GM19452 (cell line): Measurements from ENCODE around the gene CXCL16.

Experiments
- ATAC-seq: cut with Tn5 transposase; IDR thresholded peaks from one replicate; pipeline ENCODE4 v1.9.1; 2021; ENCODE audit not compliant: unreplicated experiment

The CXCL16 gene

DNA sequence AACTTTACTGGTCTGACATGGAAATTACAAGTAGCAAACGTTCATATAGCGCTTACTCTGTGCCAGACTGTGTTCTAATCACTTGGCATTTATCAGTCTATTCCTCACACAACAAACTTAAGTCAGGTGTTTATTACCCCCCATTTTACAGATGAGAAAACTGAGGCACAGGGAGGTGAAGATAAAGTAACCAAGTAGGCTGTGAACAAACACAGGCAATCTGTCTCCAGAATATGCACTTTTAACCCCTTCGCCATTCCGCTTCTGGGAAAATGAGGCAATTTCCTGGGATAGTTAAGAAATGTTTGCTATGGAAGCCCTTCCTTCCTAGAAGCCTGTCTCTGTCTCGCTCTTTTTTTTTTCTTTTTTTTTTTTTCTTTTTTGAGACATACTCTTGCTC is 12.2 kb upstream of the CXCL16 start:
- ATAC-seq, result no peak

DNA sequence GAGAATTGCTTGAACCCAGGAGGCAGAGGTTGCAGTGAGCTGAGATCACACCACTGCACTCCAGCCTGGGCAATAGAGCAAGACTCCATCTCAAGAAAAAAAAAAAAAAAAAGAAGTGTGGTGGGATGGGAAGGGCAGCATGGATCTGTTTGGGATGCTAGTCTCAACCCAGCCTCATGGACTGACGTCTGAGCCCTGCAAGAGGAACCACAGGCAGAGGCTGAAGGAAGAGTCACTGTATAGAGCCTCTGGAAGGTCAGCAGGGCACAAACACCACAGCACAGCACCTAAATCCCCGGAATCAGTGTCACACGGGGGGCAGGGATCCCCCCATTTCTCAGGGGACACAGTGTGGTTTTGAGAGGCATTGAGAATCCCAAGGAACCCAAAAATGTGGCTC is 10.9 kb upstream of the CXCL16 start:
- ATAC-seq, result no peak

DNA sequence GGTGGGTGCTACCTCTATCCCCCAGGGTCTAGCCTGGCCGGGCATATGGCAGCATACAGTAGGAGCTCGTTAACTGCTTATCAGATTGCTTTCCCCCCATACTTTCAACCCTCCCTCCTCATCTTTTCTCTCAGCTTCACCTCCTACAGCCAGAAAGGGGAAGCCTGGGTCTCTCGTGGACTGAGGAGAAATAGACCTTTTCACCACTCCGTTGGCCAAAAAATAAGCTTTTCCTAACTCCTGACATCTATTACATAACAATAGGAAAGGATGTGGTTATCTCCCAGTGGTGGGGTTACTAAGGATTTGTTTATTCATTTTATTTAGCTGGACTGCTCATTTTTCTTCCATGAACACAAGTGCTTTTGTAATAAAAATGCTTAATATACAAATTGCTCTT is 9.0 kb upstream of the CXCL16 start:
- ATAC-seq, result no peak

DNA sequence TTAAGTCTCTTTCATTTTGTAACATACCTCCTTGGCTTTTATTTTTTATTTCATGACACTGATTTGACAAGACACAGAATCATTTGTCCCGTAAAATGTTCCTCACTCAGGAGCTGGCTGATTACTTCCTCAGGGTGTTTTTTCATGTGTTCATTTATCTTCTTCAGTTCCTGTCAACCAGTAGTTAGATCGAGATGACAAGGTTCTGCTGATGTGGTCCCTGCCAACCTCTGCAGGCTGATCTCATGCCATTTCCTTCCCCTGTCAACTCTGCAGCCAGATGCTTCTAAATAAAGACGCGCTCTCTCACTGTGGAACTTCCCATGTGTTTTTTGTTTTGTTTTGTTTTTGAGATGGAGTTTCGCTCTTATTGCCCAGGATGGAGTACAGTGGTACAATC is 8.1 kb upstream of the CXCL16 start:
- no peak for ATAC-seq

DNA sequence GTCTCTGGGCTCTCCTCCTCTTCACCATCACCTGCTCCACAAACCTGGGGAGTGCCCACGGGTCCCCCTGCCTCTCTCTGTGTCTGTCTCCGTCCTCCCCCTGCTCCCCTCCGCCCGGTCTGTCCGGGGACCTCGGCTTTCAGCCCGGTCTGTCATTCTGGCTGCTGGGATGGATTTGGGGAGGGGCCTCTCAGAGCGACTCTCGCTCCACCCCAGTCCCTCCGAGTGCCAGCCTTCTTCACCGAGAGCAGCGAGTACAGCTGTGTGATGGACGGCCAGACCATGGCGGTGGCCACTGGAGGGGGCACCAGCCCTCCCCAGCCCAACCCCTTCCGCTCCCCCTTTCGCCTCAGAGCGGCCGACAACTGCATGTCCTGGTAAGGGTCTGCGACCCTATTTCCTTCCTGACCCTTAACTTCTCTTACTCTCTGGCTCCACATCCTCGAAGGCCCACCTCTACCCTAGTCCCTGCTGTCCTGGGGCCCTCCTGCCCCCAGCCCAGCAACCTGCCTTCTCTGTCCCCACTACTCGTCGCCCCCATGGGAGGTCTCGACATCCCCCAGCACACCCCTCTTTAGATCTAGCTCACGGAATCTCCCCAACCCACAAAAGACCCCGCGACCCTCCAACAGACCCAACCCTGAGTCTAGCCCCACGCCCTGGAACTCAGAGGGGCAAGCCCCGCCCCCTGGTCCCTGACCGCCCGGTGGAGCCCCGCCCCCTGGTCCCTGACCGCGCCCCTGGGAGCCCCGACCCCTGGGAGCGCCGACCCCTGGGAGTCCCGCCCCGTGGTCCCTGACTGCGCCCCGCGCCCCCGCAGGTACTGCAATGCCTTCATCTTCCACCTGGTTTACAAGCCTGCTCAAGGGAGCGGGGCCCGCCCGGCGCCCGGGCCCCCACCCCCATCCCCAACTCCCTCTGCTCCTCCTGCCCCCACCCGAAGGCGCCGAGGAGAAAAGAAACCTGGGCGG is 5.6 kb upstream of the CXCL16 start:
- ATAC-seq, result no peak

DNA sequence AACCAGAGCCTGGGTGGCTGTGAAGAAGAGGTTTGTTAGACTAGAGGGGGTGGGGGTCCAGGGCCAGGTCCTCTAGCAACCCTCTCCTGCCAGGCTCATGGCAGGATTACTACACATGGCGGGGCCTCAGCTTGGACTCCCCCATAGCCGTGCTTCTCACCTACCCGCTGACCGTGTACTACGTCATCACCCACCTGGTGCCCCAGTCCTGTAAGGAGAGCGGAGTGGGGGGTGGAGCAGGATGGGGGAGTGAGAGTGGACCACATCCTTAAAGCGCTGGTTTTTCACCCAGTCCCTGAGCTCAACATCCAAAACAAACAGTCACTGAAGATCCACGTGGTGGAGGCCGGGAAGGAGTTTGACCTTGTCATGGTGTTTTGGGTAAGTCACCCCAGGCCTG is 4.2 kb upstream of the CXCL16 start:
- ATAC-seq, result no peak

DNA sequence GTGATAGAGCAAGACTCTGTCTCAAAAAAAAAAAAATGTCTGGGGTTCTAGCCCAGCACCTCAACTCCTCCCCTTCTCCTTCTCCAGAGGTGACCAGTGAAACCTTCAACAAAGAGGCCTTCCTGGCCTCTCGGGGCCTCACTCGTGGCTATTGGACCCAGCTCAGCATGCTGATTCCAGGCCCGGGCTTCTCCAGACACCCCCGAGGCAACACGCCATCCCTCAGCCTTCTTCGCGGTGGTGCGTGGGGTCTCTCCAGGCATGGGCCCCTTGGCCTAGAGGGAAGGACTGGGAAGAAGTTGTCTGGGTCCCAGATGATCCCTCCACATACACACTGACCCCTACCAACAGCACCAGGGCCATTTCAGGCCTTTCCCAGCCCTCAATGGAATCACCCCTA is 3.5 kb upstream of the CXCL16 start:
- no peak for ATAC-seq

DNA sequence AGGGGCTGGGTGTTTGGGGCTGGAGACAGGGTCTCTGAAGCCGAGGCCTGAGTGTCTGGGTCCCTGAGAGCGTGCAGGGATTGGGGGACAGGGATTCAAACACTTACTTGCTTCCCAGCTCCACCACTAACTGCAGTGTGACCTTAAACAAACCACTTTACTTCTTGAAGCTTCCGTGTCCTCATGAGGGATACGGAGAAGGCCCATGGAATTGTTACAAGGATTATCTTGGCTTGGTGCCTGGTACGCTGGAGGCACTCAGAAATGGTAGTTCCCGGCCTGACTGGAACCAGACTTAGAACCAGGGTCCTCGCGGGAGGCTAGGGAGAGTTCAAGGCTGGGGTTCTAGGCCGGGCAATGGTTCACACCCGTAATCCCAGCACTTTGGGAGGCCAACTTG is 2.9 kb upstream of the CXCL16 start:
- no peak for ATAC-seq

DNA sequence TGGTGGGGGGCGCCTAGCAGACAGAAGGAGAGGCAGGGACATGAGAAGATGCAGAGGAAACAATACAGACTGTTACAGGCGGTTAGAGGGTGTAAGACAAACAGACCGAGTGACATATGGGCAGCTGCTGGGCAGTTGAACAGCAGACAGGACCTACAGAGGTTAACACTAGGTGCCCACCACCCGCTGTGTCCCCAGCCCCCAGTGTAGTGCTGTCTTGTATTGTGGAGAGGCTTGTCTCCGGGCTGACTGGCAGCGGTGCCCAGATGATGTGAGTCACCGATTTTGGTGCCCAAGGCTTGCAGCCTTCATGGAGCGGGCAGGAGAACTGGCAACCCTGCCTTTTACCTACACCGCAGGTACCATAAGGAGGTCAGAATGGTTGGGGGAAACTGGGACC is 2.4 kb upstream of the CXCL16 start:
- ATAC-seq, result no peak

DNA sequence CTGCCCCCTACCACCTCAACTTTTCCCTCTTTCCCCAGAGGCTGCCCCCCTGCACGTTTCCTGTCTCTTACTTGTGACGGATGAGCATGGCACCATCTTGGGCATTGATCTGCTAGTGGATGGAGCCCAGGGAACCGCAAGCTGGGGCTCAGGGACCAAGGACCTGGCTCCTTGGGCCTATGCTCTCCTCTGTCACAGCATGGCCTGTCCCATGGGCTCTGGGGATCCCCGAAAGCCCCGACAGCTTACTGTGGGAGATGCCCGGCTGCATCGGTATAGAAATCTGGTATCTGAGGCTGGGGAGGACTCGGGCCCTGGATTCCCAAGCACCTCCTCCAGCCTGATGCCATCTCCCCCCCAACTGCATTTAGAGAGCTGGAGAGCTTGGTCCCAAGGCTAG is 1.8 kb upstream of the CXCL16 start:
- ATAC-seq, result no peak

DNA sequence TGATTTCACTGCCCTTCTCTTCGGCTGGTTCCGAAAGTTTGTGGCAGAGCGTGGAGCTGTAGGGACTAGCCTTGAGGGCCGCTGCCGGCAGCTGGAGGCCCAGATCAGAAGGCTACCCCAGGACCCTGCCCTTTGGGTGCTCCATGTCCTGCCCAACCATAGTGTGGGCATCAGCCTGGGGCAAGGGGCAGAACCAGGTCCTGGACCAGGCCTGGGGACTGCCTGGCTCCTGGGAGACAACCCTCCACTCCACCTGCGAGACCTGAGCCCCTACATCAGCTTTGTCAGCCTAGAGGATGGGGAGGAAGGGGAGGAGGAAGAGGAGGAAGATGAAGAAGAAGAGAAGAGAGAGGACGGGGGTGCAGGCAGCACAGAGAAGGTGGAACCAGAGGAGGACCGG is 856 bp upstream of the CXCL16 start:
- no peak for ATAC-seq

DNA sequence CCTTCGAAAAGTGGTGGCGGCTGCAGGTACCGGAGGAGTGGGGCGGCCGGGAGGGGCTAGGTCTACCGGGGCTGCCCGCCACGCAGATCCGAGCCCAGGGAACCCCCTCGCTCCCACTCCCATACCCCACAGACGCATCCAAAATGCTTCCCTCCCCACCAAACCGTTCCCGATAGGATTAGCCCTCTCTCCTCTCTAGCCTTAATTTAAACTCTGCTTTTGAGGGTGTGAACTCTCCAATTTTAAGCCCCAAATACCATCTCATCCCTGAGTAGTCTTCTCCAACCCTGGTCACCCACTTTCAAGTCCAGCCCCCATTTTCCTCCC is 260 bp upstream of the CXCL16 start:
- ATAC-seq, result no peak

DNA sequence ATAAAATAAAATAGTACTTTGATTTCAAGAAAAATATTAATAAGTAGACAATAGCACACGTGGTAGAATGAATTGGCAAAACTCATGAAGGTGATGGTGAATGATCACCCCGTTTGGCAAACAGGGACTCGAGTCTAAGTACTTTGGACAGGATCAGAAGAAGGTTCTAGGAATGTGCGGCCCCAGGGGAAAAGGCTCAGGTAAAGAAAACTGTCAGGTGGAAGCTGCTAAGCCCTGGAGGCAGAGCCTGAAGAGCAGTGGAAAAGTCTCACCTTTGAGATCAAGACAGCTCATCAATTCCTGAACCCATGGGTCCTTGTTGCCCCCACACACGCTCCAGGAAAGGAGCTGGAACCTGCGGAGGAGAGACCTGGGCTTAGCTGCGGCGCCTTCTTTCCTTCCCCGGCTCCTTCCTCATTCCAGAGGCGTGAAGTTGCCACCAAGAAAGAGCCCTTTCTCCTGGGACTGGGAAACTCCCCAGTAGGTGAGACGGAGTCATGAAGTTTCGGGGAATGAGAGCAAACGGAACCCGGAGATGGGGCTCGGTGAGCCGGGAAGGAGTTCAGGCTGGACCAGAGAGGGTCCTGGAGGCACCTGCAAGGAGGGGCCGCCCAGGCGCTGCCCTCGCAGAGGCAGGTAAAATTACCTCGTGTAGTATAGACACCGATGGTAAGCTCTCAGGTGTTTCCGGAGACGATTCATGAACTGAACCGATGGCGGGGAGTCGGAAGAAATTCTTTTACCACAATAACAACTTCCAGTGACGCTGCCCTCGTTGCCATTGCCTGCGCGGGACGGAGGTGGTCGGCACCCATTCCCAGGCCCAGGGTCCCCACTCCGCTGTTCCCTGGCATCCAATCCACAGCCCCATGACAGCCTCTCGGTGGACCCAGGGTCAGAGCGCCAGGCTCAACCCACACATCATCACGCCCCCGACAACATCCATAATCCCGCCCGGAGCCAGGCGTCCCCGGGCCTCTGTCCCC is 1.3 kb downstream of the CXCL16 start:
- no peak for ATAC-seq

DNA sequence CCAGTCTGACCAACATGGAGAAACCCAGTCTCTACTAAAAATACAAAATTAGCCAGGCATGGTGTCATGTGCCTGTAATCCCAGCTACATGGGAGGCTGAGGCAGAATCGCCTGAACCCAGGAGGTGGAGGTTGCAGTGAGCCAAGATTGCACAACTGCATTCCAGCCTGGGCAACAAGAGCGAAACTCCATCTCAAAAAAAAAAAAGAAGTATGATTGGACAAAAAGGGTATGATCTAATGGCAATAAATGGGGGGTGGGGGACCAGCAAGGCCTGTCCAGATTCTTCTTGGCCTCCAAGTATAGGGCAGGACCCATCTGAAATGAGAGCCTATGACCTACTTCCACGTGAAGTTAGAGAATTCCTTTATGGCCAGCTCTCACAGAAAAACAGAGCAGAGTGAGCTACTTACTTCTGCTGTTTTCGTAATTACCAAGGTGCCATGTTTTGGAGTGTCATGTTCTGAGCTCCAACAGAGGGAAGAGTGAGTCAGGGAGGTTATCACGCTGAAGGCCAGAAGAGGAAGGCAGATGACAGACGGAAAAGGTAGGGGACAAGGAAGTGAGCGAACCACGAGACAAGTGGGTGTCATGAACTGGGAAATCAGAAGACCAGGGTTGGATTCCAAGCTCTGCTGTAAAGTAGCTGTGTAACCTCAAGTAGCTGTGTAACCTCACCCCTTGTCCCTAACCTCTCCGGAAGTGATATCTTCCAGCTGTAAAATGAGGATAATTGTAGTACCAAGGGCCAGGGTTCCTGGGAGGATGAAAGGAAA is 3.7 kb downstream of the CXCL16 start:
- ATAC-seq, result no peak

DNA sequence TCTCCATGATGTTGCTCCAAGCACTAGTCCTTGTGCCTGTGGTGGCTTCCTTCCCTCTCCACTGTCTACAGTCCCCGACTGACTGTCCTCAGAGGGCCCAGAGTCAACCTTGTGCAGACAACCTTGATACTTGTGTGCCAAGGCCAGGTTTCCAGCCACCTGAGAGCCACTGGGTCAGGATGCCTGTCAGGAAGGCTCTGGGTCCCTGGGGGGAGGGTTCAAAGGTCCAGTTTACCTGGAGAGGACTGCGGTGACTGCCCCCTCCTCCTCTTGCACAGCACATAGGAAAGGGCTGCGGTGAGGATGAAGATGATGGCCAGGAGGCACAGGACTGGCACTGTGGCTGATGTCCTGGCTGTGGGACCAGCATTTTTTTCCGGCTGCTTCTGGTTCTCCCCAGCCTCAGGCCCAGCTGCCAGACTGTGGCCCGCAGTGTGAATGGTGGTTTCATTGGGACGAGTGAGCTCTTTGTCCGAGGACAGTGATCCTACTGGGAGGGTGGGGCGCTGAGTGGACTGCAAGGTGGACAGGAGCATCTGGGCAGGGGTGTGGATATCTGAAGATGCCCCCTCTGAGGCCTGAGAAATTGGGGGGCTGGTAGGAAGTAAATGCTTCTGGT is 4.8 kb downstream of the CXCL16 start:
- no peak for ATAC-seq

DNA sequence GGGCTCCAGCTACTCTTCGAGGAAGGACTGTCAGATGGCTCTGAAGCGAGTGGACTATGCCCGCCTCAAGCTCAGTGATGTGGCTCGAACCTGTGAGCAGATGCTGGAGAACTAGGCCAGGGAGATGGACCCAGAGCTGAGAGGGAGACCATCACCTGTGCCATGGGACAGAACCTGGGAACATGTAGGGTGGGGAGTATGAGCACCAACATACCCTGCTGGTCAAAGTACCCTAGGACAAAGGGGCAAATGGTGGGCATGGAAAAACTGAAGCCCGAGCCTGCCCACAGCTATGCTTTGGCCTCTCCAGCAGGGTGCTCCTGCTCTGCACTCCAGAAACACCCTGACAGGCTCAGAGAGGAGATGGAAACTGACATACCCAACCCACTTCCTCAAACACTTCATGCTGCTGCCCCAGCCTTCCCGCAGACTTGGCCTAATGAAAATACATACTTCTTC is 6.6 kb downstream of the CXCL16 start:
- ATAC-seq, result no peak

DNA sequence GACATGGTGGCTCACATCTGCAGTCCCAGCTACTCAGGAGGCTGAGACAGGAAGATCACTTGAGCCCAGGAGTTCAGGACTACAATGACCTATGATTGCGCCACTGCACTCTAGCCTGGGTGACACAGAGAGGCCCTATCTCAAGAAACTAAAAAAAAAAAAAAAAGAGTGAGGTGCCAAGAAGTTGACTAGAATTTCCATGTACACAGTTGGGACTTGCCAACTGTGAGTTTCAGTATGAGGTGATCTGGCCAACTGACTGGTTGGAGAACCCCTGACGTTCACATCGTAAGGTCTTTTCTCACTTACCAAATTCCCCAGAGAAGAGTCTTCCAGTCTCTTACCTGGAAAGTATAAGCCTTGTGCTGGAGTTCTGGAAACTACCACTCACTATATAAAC is 11.6 kb downstream of the CXCL16 start:
- ATAC-seq, result no peak

DNA sequence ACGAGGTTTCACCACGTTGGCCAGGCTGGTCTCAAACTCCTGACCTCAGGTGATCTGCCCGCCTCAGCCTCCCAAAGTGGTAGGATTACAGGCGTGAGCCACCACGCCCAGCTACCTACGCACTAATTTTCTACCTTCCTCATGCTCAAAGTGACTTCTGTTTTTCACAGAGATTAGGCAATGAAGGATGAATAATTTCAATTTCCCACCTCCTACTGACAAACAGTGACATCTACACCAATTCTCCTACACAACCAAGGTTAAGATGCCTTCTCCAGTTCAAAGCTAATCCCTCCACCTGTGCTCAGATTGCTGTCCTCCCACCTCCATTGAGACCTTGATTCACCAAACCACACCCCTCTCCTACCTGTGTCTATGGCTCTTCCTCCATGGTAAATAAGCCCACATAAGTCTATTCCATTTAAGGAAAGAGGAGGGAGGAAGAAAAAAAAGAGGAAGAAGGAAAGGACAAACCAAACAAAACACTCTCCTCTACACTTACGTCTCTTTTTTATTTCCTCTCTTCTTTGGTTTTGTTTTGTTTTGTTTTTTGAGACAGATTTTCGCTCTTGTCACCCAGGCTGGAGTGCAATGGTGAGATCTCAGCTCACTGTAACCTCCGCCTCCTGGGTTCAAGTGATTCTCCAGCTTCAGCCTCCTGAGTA is 13.9 kb downstream of the CXCL16 start:
- ATAC-seq, result no peak

DNA sequence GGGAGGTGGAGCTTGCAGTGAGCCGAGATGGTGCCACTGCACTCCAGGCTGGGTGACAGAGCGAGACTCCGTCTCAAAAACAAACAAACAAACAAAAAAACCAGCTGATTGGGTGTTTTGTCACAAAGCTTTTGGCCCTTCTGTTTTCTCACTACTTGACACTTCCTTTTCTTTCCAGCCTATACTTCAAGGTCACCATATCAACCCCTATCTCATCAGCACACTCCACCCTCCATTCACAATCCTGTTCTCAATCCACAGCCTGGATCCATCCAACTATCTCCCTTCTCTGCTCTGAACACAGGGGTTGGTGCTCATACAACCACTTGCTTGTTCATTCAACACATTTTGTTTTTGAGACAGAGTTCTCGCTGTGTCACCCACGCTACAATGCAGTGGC is 15.1 kb downstream of the CXCL16 start:
- no peak for ATAC-seq

DNA sequence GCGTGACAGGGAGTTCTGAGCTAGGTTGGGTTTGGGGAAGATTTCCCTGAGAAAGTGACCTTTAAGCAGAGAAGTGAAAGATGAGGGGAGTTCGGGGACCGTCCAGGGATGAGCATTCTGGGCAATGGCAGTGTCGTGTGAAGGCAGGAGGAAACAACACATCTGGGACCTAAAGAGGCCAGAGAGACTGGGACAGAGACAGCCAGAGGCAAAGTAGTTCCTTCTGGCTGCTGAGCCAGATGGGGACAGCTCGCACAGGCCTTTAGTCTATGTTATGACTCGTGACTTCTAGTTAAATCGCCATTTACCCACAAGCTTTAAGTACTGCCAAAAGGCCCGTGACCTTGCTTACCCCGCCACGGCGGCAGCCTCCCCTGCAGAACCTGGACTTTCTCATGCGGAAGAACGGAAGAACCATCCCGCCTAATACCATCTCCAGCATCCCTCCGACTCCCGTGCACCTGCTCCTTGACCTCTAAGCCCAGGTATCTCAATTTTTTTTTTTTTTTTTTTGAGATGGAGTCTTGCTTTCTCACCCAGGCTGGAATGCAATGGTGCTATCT is 17.0 kb downstream of the CXCL16 start:
- ATAC-seq, result no peak
